ENCODE results near the gene TPRA1.

TPRA1 gene

DNA sequence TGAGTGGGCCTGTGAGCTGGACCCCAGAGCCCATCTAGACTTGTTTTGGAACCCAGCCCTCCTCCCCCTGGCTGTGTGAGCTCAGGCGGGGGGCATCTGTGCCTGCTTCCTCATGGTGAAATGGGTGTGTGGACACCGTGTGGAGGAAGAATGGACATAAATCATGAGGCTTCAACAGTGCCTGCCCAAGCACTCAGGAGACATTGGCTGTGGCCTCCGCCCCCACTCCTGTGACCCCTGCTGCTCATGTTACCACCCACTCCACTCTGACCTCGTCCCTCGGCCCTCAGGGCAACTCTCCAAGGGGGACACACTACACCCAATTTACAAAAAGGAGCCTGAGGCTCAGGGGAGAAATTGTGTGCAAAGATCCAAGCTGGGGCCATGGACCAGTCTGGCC, 16.6 kb downstream of the TPRA1 start:
- in situ Hi-C loops (cut with HindIII; ENCODE audit: low pct_ligation_motif_present, low pct_unique_long_range_greater_than_20kb, low sequenced_read_pairs) = no loop called here
- DNase-seq = no peak

DNA sequence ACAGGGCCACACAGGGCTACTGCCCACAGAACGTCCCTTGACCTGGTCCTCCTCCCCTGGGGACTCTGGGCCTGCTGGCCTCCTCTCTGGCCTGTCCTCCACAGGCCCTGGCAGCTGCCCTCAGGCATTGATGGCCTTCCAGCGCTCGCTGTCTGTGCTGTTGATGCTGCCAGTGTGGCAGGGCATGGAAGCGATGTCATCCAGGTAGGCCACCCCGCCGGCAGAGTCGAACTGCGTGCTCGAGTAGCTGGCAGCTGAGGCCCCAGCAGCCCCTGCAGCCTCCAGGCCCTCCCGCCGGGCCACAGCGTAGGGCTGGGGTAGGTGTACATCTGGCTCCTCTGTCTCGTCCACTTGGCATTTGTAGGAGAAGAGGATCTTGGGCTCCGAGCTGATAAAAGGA, 17.1 kb downstream of the TPRA1 start:
- in situ Hi-C loops (cut with HindIII; ENCODE audit: low pct_ligation_motif_present, low pct_unique_long_range_greater_than_20kb, low sequenced_read_pairs) = no loop called here
- DNase-seq = no peak

DNA sequence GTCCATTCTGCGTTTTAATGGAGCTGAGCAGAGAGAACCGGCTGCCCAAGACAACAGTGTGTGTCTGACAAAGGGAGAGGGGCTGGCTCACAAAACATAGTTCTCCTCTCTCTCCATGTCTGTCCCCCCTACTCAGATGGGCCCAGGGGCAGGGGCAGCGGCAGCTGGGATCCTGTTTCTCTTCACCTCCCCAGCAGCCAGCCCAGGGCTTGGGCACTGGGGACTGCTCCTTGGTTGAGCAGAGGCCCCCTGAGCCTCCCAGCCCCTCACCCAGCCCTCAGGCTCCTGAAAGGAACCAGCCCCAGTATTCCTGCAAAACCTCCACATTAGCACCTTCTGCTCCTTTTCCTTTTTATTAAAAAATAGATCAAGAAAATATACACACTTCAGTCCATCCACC, 17.8 kb downstream of the TPRA1 start:
- no peak for DNase-seq
- in situ Hi-C loops (cut with HindIII; ENCODE audit: low pct_ligation_motif_present, low pct_unique_long_range_greater_than_20kb, low sequenced_read_pairs) = no loop called here

DNA sequence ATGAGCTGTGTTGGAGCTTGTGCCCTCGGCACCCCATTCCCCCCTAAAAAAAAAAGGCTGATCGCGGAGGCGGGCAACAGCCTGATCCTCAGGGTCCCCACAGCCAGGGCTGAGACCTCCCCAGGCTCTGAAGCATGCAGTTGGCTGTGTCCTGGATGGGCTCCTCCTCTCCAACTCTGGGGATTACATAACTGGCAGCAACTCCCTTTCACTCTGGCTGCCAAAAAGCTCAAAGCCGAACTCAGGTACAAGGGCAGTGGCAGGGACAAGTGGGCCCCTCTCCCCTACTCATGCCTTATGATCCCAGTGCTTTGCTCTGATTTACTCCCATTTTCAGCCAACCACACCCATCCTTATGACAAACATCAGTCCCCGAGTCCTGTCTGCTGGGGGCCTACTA, 18.3 kb downstream of the TPRA1 start:
- no peak for DNase-seq
- in situ Hi-C loops (cut with HindIII; ENCODE audit: low pct_ligation_motif_present, low pct_unique_long_range_greater_than_20kb, low sequenced_read_pairs) = no loop called here

DNA sequence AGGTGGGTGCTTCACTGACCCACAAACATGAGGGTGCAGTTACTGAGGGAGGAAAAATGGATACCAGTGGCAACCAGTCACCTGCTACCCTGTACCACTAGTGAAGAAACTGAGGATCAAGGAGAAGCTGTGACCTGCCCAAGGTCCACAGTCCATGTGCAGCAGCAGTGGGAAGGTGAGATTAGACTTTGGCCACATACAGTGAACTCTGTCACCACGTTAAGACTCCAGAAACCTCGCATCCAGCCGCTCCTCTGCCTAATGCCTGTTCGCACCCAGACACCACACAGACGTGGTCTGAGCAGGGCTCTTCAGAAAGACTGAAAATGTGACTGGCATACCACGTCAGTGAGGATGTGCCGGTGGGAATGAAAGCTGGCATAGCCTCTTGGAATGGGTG, 20.0 kb downstream of the TPRA1 start:
- no peak for DNase-seq
- in situ Hi-C loops (cut with HindIII; ENCODE audit: low pct_ligation_motif_present, low pct_unique_long_range_greater_than_20kb, low sequenced_read_pairs) = no loop called here

DNA sequence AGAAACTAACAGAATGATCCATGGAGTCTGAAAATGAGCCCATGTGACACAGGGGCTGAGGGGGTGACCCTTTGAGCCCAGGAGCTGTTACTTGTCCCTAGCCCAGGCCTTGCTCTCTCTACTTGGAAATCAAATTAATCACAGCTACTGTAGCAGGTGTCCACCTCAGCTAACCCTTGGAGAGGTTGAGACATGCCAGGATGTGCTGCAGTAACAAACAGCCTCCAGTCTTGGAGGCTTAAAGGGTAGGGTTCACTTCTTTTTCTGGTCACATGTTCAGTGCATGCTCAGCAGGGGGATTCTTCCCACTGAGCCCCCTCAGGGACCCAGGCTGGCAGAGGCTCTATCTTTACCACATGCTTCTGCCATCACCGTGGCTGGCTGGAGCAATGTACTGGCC, 21.4 kb downstream of the TPRA1 start:
- no peak for DNase-seq
- in situ Hi-C loops (cut with HindIII; ENCODE audit: low pct_ligation_motif_present, low pct_unique_long_range_greater_than_20kb, low sequenced_read_pairs) = no loop called here

DNA sequence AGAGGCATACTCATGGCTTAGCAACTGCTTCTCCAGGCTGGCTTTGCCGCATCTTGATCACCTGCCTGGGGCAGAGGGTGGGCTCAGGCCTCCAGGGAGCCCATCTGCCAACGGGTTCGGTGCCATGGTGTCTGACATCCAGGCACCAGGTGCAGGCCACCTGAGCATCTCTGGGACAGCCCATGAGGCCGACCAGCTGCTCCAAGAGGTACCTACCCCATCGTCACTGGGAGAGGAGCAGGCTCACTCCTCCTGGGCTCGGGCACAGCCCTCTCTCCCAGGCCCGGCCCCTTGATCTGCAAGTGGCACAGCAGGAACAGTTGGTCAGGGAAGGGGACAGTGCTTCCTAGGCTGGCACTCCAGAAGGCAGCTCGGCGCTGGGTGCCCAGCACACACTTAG, 21.9 kb downstream of the TPRA1 start:
- in situ Hi-C loops (cut with HindIII; ENCODE audit: low pct_ligation_motif_present, low pct_unique_long_range_greater_than_20kb, low sequenced_read_pairs) = no loop called here
- DNase-seq = no peak

DNA sequence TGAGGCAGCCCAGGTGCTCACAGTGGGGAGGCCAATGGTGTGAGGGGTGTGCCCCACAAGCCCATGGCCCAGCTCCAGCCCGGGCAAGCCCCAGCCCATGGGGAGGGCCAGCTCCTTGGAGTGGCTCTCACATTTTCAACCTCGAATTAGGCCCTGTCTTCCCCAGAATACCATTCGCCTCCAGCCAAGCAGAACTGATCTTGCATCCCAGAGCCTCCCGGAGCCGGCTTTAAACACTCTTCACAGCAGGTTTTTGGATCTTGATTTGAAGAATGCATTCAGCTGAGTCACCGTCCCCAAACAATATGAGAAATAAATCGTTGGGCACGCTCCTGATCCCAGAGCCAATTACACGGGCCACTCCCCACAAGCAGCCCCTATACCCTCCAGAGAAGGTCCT, 23.7 kb downstream of the TPRA1 start:
- in situ Hi-C loops (cut with HindIII; ENCODE audit: low pct_ligation_motif_present, low pct_unique_long_range_greater_than_20kb, low sequenced_read_pairs) = no loop called here
- no peak for DNase-seq

DNA sequence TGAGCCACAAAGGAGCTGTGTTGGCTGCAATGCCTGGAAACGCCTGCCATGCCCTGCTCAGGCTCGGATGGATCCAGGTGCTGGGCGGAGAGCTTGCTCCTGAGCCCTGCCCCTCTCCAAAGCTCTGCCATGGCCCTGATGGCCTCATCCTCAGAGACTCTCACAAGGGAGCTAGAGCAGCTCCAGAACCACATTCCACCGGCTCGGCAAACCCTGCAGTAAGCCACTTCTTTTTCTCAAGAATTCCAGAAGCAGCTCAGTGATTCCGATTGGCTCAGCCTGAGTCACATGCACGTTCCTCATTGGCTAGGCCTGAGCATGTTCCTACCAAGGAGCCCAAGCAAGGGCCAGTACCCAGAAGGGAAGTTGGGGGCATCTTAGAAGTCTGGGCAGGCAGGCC, 24.8 kb downstream of the TPRA1 start:
- DNase-seq = peak; percentile 35
- in situ Hi-C loops (cut with HindIII; ENCODE audit: low pct_ligation_motif_present, low pct_unique_long_range_greater_than_20kb, low sequenced_read_pairs) = no loop called here

DNA sequence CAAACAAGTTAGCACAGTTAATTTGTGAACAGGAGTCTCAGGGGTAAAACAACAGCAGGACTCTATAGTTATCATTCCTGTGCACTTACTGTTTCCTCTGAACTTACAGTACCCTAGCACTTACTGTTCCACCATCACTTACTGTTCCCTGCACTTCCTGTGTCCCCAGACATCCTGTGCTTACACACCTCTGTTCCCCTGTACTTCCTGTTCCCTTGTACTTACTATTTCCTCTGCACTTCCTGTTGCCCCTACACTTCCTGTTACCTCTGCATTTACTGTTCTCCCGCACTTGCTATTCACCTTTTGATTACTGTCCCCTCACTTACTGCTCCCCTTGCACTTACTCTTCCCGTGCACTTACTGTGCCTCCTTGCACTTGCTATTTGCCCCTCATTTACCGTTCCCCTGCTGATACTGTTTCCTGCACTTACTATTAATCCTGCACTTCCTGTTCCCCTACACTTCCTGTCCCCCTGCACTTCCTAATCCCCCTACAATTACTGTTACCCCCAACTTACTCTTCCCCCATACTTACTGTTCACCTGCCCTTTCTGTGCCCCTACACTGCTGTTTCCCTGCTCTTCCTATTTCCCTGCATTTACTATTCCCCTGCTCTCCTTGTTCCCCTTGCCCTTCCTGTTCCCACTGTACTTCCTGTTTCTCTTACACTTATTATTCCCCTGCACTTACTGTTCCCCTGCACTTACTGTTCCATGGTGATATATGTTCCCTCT, 30.3 kb downstream of the TPRA1 start:
- no peak for DNase-seq
- in situ Hi-C loops (cut with HindIII; ENCODE audit: low pct_ligation_motif_present, low pct_unique_long_range_greater_than_20kb, low sequenced_read_pairs) = no loop called here

DNA sequence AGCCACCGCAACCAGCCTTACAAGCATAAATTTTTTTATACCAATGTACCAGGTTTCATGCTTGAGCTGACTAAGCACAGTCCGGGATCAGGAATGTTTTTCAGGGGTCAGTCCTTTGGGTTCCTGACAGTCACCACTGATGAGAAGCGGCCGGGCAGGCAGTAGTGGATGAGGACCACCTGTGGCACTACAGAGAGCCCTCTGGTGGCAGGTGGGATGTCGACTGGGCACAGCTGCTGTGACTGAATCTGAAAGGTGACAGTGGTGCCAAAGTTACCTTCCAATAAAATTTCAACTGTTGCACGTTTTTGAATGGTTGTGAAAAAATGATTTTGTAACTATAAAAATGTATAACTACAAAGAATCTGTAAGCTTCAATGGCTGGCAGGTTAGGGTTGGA, 34.0 kb downstream of the TPRA1 start:
- no peak for DNase-seq
- in situ Hi-C loops (cut with HindIII; ENCODE audit: low pct_ligation_motif_present, low pct_unique_long_range_greater_than_20kb, low sequenced_read_pairs) = no loop called here

DNA sequence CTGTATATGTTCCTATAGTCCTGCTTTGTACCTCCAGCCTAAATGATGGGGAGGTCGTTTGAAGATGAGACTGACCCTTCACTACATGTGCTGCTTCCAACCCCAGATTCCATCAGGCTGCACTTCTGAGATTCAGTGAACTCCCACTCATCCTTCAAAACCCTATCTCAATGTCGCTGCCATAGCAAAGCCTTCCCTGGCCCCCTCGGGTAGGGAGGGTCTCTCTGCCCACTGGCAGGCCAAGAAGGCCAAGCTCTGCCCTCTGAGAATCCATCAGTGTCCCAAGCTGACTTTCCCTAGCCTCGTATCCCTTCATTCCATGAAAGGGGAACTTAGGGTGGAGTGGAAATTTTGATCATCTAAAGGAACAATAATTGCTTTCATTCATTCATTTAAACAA, 35.4 kb downstream of the TPRA1 start:
- no peak for DNase-seq
- in situ Hi-C loops (cut with HindIII; ENCODE audit: low pct_ligation_motif_present, low pct_unique_long_range_greater_than_20kb, low sequenced_read_pairs) = no loop called here

DNA sequence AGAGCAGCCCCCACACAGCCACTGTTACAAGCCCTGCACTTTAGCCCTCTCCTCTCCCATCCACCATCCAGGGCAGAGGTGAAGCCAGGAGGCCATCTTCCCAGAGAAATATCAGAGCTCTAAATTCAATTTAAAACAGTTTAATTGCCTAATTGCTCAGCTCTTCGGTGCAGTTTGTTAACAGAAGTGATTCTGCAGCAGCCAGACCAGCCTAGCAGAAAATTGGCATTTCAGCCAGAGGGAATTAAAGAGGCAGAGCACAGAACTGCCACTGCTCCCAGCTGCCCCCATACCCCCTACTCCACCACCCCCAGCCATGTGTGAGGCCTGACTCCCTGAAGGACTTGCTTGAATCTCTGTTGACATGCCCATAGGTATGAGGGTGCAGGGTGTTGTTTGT, 38.5 kb downstream of the TPRA1 start:
- no peak for DNase-seq
- in situ Hi-C loops (cut with HindIII; ENCODE audit: low pct_ligation_motif_present, low pct_unique_long_range_greater_than_20kb, low sequenced_read_pairs) = no loop called here

DNA sequence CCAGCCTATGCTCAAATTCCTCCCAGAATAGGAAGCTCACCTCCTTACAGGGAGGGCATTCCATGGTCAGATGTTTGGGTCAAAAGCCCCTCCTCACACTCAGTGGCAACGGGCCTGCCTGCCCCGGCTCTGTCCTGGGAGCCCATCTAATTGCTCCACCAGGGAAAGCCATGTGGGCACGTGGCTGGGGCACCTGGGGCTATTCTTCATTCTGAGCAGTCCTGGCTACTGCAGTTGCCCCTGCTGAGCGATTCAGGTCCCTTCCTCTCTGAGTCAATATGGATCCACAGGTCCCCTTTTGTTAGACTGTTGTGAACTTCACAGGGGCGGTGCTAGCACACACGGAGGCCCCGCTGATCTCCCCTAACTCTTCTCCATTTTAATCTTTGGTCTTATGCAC, 39.4 kb downstream of the TPRA1 start:
- in situ Hi-C loops (cut with HindIII; ENCODE audit: low pct_ligation_motif_present, low pct_unique_long_range_greater_than_20kb, low sequenced_read_pairs) = no loop called here
- no peak for DNase-seq

DNA sequence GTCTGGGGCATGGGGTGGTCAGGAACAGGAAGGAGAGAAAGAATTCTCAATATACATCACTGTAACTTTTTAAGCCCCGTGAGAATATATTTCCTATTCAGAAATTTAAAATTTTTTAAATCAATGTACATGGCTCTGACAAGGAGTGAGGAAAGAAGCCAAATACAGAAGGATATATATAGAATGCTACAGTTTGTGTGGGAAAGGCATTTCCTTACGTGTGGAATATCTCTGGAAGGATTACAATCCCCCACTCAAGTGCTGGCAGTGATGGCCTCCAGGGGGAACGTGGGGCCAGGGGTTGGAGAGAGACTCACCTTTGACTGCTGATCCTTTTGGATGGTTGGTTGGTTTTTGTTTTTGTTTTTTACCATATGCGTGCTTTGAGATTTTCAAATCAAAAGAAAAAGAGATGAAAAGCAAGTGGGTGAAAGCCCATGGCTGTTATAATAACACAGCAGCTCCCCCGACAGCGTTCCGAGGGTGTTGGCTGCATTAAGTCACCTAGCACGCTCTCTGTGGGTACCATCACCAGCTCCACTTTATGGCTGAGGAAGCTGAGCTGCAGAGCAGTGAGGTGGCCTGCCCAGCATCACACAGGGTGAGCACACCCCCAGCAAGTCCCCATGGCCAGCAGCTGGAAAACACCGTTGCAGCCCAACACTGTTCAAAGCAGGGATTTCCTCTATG, 39.9 kb downstream of the TPRA1 start:
- in situ Hi-C loops (cut with HindIII; ENCODE audit: low pct_ligation_motif_present, low pct_unique_long_range_greater_than_20kb, low sequenced_read_pairs) = no loop called here
- no peak for DNase-seq

DNA sequence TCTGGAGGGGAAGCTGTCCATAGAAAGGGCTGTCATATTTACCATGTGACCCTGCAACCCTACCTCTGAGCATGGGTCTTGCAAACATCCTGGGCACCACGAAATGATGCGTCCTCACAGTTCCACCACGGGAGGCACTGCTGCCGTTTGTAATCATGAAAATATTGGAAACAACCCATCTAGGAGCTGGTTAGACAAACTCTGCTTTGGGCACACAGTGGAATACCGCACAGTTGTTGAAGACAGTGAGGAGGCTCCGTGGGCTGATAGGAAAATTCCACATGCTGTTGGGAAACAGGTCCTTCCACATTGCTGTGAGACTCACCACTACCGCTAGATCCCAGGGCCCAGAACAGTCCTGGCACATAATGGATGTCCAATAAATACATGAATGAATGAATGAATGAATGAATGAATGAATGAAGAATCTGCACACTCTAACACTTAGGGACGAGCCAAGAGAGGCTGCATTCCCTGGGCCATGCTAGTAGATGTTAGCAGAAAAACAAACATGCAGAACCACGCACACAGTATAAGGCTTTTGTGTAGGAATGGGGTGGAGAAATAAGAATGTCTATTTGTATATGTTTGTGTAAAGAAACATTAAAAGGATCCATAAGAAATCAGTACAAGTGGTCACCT, 40.6 kb downstream of the TPRA1 start:
- in situ Hi-C loops (cut with HindIII; ENCODE audit: low pct_ligation_motif_present, low pct_unique_long_range_greater_than_20kb, low sequenced_read_pairs) = no loop called here
- DNase-seq = no peak

DNA sequence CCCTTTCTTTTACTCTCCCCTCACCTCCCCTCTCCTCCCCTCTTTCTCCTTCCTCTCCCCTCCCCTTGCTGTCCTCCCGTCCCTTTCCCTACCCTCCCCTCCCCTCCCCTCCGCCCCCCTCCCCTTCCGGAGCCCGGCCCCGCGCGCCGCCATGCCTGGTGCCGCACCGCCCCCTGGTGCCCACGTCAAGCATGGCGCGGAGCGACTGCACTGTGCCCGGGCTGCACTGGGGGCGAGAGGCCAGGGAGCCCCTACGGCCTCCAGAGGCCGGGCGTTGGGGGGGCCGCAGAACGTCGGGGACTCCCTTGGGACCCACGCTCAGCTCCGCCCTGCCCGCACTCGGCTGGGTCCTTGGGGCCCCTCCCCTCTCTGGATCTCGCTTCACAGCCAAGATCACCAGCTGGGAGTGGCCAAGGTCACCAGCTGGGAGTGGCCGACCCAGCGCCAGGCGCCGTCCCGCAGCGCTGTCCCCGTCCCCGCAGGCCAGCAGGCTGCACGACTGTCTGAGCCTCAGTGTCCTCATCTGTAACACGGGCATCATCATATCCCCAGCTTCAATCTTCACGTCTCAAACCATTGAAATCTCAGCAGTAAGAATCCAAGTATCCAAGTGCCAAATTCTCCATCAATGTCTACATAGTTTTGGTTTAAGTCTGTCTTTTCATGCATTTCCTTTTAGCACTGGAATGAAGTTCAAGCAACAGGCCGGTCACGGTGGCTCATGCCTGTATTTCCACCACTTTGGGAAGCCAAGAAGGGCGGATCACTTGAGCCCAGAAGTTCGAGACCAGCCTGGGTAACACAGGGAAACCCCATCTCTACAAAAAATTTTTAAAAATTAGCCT, 42.5 kb downstream of the TPRA1 start:
- peak; percentile 58 for DNase-seq
- in situ Hi-C loops (cut with HindIII; ENCODE audit: low pct_ligation_motif_present, low pct_unique_long_range_greater_than_20kb, low sequenced_read_pairs) = no loop called here

DNA sequence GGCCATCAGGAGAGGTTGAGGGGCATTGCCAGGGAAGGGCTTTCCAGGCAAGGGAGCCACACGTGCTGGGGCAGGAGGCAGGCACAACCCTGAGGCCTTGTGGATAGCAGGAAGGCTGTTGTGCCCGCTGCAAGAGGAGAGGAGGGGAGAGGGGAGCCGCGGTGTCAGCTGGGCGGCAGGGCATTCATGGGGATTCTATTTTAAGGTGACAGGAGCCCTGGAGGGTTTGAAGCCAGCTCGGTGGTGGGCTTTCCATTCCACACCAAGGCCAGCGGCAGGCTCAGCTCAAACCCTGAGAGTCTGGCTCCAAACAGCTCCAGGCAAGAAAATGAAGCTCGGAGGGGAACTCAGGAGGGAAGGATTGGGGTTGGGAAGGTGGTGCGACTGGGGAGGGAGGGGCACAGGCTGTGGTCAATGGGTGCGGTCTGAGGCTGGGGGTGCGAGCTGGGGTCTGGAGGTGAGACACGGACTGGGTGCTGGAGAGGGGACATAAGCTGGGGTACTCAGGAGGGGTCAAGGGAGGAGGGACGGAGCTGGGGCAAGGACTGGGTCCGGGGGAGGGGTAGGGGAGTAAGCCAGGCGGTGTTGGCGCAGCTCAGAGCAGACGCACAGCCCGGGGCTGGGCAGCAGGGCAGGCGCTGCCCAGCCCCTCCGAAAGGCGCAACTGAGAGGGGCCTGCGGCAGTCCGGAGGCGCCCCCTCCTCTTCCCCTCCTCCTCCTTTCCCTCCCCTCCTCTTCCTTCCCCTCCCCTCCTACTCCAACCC, 43.4 kb downstream of the TPRA1 start:
- in situ Hi-C loops (cut with HindIII; ENCODE audit: low pct_ligation_motif_present, low pct_unique_long_range_greater_than_20kb, low sequenced_read_pairs) = no loop called here
- no peak for DNase-seq
